Measurements from ENCODE around the gene LMO2. TPM values are rescaled to one million over a fixed set of nuclear protein-coding genes. Genes with fewer than 3 reads are reported as not detected.

LMO2 gene
- total and polyA plus RNA-seq, 3 experiments from 2014 or later, result 0.13 to 0.53 TPM; not detected in 1

DNA sequence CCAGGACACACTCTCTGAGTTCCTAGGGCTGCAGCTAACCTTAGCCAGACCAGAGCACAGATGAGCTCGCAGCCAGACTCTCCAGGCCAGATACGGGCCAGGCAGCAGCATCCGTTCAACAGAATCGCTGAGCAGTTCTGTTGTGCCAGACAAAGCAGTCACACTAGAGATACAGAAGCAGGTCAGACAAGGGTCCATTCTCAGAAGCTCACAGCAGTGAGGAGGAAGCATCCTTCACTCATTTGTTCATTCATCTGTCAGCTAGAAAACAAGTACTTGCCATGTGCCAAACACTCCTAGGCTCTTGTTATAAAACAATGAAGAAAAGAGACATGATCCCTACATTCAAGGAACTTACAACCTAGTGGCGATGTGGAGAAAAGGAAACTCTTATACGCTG, 2.6 kb downstream of the LMO2 start:
- Mint-ChIP-seq H3K4me1 (peaks cover 16 to 21% (median 16%) of the 10 kb centered on the region in 3 donors), H3K27me3 (peaks cover 41 to 42% of the 10 kb centered on the region in 2 donors), H3K36me3 (no peaks in the 10 kb centered on the region), H3K9me3 (peaks cover 0 to 5% (median 0%) of the 10 kb centered on the region in 5 donors), H3K4me3 (no peak overlapping the region), H3K27ac (no peak overlapping the region)
- CTCF ChIA-PET, result no interaction called here
- H3K27ac ChIP-seq (ENCODE audit: low read depth, low read length), result no peak overlapping the region
- POLR2A ChIA-PET, result no interaction called here
- no peak overlapping the region for H3K4me3 ChIP-seq (ENCODE audit: low read length)
- peaks cover 4% of the 10 kb centered on the region for H3K27me3 ChIP-seq (ENCODE audit: insufficient read depth, low read length, poor library complexity, severe bottlenecking)
- no peaks in the 10 kb centered on the region for H3K9me3 ChIP-seq (ENCODE audit: low read length)
- peaks cover 16% of the 10 kb centered on the region for H3K4me1 ChIP-seq (ENCODE audit: insufficient read depth, low read length)
- H3K36me3 ChIP-seq (ENCODE audit: insufficient read depth, low read length), result no peaks in the 10 kb centered on the region
- no peak for DNase-seq

DNA sequence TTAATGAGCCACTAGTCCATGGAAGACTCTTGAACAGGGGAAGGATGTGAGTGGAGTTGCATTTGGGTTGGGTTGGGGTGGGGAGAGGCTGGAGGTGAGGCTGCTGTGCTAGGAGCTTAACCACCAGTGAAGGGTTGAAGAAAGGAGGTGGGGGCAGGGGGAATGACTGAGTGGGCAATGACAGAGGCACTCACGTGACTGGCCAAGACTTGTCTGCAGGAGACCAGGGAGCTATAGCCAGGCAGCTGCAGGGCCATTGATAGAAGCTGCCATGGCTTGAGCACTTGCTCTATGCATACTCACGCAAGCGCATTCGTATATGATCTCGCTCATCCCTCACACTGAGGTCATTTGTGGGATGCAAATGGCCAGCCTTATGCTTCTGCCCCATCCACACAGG, 4.0 kb downstream of the LMO2 start:
- H3K9me3 ChIP-seq (ENCODE audit: low read length), result no peaks in the 10 kb centered on the region
- no peak overlapping the region for H3K4me3 ChIP-seq (ENCODE audit: low read length)
- peaks cover 2 to 7% (median 2%) of the 10 kb centered on the region in 3 donors for H3K4me1 Mint-ChIP-seq
- peaks cover 0 to 5% (median 0%) of the 10 kb centered on the region in 5 donors for H3K9me3 Mint-ChIP-seq
- CTCF ChIA-PET, result no interaction called here
- H3K4me3 Mint-ChIP-seq, result no peak overlapping the region
- H3K27me3 ChIP-seq (ENCODE audit: insufficient read depth, low read length, poor library complexity, severe bottlenecking), result peaks cover 4% of the 10 kb centered on the region
- POLR2A ChIA-PET, result no interaction called here
- no peak overlapping the region for H3K27ac Mint-ChIP-seq
- DNase-seq, result no peak
- no peaks in the 10 kb centered on the region for H3K36me3 Mint-ChIP-seq
- no peaks in the 10 kb centered on the region for H3K36me3 ChIP-seq (ENCODE audit: insufficient read depth, low read length)
- peaks cover 45 to 55% of the 10 kb centered on the region in 2 donors for H3K27me3 Mint-ChIP-seq
- H3K4me1 ChIP-seq (ENCODE audit: insufficient read depth, low read length), result peaks cover 2% of the 10 kb centered on the region
- no peak overlapping the region for H3K27ac ChIP-seq (ENCODE audit: low read depth, low read length)

DNA sequence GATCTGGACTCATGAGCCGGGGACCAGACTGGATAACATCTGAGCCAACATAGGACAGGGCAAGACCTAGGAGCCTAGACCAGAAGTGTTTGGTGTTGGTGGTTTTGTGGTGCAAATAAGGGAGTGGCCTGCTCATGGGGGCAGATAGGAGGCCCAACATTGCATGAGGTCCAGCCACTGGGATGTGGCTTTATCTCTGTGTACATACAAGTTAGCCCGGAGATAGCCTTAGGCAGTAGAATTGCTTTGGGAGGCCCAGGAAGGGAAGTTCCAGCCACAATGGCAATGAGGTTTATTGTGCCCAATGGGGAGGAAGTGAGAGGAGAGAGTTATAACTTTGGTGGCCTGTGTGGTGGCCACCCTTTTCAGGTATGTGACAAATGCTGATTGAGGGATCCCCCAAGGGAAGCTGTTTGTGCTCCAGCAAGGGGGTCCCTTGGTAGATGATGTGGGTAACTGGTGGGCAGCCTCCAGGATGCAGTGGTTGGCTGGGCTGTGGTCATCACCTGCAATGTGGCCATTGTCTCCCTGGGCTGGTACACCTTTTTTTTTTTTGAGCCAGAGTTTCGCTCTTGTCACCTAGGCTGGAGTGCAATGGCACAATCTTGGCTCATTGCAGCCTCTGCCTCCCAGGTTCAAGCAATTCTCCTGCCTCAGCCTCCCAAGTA, 6.4 kb downstream of the LMO2 start:
- POLR2A ChIA-PET, result no interaction called here
- H3K4me3 Mint-ChIP-seq, result no peak overlapping the region
- H3K4me1 Mint-ChIP-seq, result no peaks in the 10 kb centered on the region
- no peaks in the 10 kb centered on the region for H3K36me3 Mint-ChIP-seq
- CTCF ChIA-PET, result no interaction called here
- DNase-seq, result no peak
- H3K27me3 ChIP-seq (ENCODE audit: insufficient read depth, low read length, poor library complexity, severe bottlenecking), result no peaks in the 10 kb centered on the region
- peaks cover 41 to 70% of the 10 kb centered on the region in 2 donors for H3K27me3 Mint-ChIP-seq
- no peak overlapping the region for H3K4me3 ChIP-seq (ENCODE audit: low read length)
- no peaks in the 10 kb centered on the region for H3K36me3 ChIP-seq (ENCODE audit: insufficient read depth, low read length)
- H3K9me3 ChIP-seq (ENCODE audit: low read length), result no peaks in the 10 kb centered on the region
- H3K27ac ChIP-seq (ENCODE audit: low read depth, low read length), result no peak overlapping the region
- H3K9me3 Mint-ChIP-seq, result peaks cover 0 to 5% (median 0%) of the 10 kb centered on the region in 5 donors
- H3K27ac Mint-ChIP-seq, result no peak overlapping the region
- no peaks in the 10 kb centered on the region for H3K4me1 ChIP-seq (ENCODE audit: insufficient read depth, low read length)

DNA sequence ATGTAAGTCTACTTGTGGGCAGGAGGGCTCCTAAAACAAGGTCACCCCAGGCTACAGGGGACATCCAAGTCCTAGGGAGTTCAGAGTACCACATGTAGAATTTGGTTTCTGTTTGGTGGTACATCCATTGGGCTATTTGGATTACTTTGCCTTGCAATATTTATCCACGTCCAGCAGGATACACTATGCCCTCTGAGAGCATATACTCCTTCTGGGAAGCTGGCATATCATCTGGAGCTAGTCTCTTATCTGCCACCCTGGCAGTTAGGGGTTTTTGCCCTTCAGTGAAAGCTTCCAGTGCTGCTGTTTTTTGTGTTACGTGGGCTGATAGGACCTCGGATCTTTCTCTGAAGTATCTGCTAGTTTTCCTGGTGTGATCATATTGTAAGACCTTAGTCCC, 7.3 kb downstream of the LMO2 start:
- ChIA-PET CTCF (no interaction called here), POLR2A (no interaction called here)
- Mint-ChIP-seq H3K4me1 (no peaks in the 10 kb centered on the region), H3K27ac (no peak overlapping the region), H3K9me3 (peaks cover 0 to 5% (median 0%) of the 10 kb centered on the region in 5 donors), H3K4me3 (no peak overlapping the region), H3K27me3 (peaks cover 38 to 73% of the 10 kb centered on the region in 2 donors), H3K36me3 (no peaks in the 10 kb centered on the region)
- Histone ChIP-seq H3K4me1 (ENCODE audit: insufficient read depth, low read length) (no peaks in the 10 kb centered on the region), H3K9me3 (ENCODE audit: low read length) (no peaks in the 10 kb centered on the region), H3K27ac (ENCODE audit: low read depth, low read length) (no peak overlapping the region), H3K27me3 (ENCODE audit: insufficient read depth, low read length, poor library complexity, severe bottlenecking) (no peaks in the 10 kb centered on the region), H3K4me3 (ENCODE audit: low read length) (no peak overlapping the region), H3K36me3 (ENCODE audit: insufficient read depth, low read length) (no peaks in the 10 kb centered on the region)
- DNase-seq, result no peak

DNA sequence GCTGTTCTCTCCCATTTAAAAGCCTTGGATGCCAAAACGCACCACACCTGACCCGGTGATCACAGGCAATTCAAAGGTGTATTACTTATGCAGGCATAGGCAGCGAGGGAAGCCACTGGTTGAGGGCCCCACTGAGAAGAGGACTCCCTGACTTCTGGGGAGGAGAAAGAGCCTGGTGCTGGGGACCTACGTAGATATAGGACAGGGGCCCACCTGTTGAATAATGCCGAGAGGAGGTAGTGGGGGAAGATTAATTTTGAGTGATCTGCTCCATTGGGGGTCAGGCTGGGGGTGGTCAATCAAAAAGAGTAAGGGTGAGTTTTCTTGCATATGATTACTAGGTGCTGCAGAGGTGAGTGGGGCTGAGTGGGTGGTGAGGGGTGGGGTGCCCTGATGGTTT, 7.8 kb downstream of the LMO2 start:
- Mint-ChIP-seq H3K36me3 (no peaks in the 10 kb centered on the region), H3K4me3 (no peak overlapping the region), H3K9me3 (peaks cover 0 to 3% (median 0%) of the 10 kb centered on the region in 5 donors), H3K4me1 (no peaks in the 10 kb centered on the region), H3K27ac (no peak overlapping the region), H3K27me3 (peaks cover 37 to 71% of the 10 kb centered on the region in 2 donors)
- ChIA-PET CTCF (no interaction called here), POLR2A (no interaction called here)
- H3K27me3 ChIP-seq (ENCODE audit: insufficient read depth, low read length, poor library complexity, severe bottlenecking), result no peaks in the 10 kb centered on the region
- no peak for DNase-seq
- H3K4me3 ChIP-seq (ENCODE audit: low read length), result no peak overlapping the region
- no peaks in the 10 kb centered on the region for H3K36me3 ChIP-seq (ENCODE audit: insufficient read depth, low read length)
- no peak overlapping the region for H3K27ac ChIP-seq (ENCODE audit: low read depth, low read length)
- H3K9me3 ChIP-seq (ENCODE audit: low read length), result no peaks in the 10 kb centered on the region
- H3K4me1 ChIP-seq (ENCODE audit: insufficient read depth, low read length), result no peaks in the 10 kb centered on the region

DNA sequence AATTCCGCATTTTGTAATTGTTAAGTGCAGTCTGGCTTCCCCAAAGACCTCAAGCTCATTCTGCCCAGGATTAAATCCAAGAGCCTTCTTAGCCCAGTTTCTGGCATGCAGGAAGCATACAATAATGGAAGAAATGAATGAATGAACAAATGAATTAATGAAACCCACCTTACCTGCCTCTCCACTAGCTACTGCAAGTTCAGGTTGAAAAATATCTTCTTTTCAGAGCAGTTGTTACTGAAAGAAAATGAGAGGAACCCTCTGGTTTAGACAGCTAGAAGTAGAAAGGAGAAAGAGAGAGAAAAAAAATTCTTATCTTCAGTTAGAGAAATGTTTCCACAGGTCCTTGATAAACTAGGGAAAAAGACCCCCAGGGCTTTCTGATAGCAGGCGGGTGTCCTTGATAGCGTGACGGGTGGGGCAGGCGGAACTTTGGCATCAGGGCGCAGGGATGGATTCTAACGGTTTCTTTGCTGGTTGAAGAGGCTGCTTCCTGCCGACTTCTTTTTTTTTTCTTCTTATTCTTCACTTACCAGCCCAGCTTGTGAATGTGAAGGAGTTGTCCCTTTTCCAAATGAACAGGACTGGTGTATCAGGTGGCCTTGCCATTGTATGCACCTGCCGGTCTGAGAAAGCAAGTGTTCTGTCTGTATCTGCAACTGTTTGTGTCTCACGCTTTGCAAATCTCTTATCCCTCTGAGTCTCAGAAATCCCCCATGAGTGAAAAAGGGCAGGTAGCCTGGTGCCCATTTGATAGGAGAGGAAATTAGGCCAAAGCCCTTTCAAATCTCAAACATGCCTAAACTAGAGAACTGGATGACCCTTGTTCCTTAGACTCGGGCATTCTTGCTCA, 10.0 kb downstream of the LMO2 start:
- Histone ChIP-seq H3K27ac (ENCODE audit: low read depth, low read length) (no peak overlapping the region), H3K4me1 (ENCODE audit: insufficient read depth, low read length) (no peaks in the 10 kb centered on the region), H3K27me3 (ENCODE audit: insufficient read depth, low read length, poor library complexity, severe bottlenecking) (no peaks in the 10 kb centered on the region), H3K9me3 (ENCODE audit: low read length) (no peaks in the 10 kb centered on the region), H3K36me3 (ENCODE audit: insufficient read depth, low read length) (no peaks in the 10 kb centered on the region), H3K4me3 (ENCODE audit: low read length) (no peak overlapping the region)
- ChIA-PET CTCF (no interaction called here), POLR2A (no interaction called here)
- H3K4me1 Mint-ChIP-seq, result no peaks in the 10 kb centered on the region
- H3K9me3 Mint-ChIP-seq, result no peaks in the 10 kb centered on the region
- no peak overlapping the region for H3K27ac Mint-ChIP-seq
- no peak for DNase-seq
- H3K27me3 Mint-ChIP-seq, result peaks cover 33 to 74% of the 10 kb centered on the region in 2 donors
- peaks cover 0 to under 1% (median 0%) of the 10 kb centered on the region in 3 donors for H3K36me3 Mint-ChIP-seq
- H3K4me3 Mint-ChIP-seq, result no peak overlapping the region

DNA sequence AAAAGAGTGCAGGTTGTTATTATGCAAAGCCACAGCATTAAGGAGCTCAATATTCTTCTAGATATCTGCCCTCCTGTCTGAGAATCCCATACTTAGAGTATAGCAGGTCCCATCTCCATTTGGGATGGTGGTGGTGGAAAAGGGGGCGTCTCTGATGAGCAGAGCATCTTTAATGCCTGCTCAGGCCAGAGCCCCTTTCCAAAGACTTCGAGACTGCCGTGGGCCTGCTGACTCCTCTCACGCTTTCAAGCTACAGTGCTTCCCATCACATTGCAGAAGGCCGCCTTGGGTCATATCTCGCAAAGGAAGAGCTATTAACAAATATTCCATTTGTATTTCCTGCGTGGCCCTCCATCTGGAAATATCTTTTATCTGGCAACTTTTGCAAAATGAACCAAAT, 10.9 kb downstream of the LMO2 start:
- H3K4me3 ChIP-seq (ENCODE audit: low read length), result no peak overlapping the region
- H3K36me3 ChIP-seq (ENCODE audit: insufficient read depth, low read length), result no peaks in the 10 kb centered on the region
- peaks cover 32 to 77% of the 10 kb centered on the region in 2 donors for H3K27me3 Mint-ChIP-seq
- ChIA-PET POLR2A (no interaction called here), CTCF (no interaction called here)
- no peaks in the 10 kb centered on the region for H3K9me3 ChIP-seq (ENCODE audit: low read length)
- H3K36me3 Mint-ChIP-seq, result peaks cover 0 to 2% (median 0%) of the 10 kb centered on the region in 3 donors
- no peak overlapping the region for H3K4me3 Mint-ChIP-seq
- no peaks in the 10 kb centered on the region for H3K9me3 Mint-ChIP-seq
- no peaks in the 10 kb centered on the region for H3K4me1 ChIP-seq (ENCODE audit: insufficient read depth, low read length)
- H3K27ac Mint-ChIP-seq, result no peak overlapping the region
- no peak overlapping the region for H3K27ac ChIP-seq (ENCODE audit: low read depth, low read length)
- DNase-seq, result no peak
- no peaks in the 10 kb centered on the region for H3K27me3 ChIP-seq (ENCODE audit: insufficient read depth, low read length, poor library complexity, severe bottlenecking)
- H3K4me1 Mint-ChIP-seq, result no peaks in the 10 kb centered on the region

DNA sequence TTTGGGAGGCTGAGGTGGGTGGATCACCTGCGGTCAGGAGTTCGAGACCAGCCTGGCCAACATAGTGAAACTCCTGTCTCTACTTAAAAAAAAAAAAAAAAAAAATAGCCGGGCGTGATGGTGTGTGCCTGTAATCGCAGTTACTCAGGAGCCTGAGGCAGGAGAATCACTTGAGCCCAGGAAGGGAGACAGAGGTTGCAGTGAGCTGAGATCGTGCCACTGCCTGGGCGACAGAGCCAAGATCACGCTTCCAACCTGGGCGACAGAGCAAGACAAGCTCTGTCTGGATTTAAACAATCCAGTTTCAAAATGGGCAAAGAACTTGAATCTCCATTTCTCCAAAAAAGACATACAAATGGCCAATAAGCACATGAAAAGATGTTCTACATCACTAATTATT, 12.5 kb downstream of the LMO2 start:
- ChIA-PET POLR2A (no interaction called here), CTCF (no interaction called here)
- Mint-ChIP-seq H3K36me3 (peaks cover 0 to 2% (median 0%) of the 10 kb centered on the region in 3 donors), H3K4me1 (no peaks in the 10 kb centered on the region), H3K27ac (no peak overlapping the region), H3K4me3 (no peak overlapping the region), H3K9me3 (no peaks in the 10 kb centered on the region), H3K27me3 (peaks cover 36 to 81% of the 10 kb centered on the region in 2 donors)
- H3K27ac ChIP-seq (ENCODE audit: low read depth, low read length), result no peak overlapping the region
- H3K4me1 ChIP-seq (ENCODE audit: insufficient read depth, low read length), result no peaks in the 10 kb centered on the region
- no peak overlapping the region for H3K4me3 ChIP-seq (ENCODE audit: low read length)
- H3K36me3 ChIP-seq (ENCODE audit: insufficient read depth, low read length), result no peaks in the 10 kb centered on the region
- no peak for DNase-seq
- H3K27me3 ChIP-seq (ENCODE audit: insufficient read depth, low read length, poor library complexity, severe bottlenecking), result no peaks in the 10 kb centered on the region
- no peaks in the 10 kb centered on the region for H3K9me3 ChIP-seq (ENCODE audit: low read length)

Measured in CD8-positive, alpha-beta memory T cell (primary cell).